NCI-H2081 (cell line): ENCODE measurements around the gene CLSTN2.
A peak's percentile ranks its signal among the peaks of the same experiment; 100 is the strongest.

Source experiments
- DNase-seq, 2 experiments: peaks; one replicate each; lab custom pipeline; 2025; lab: John Stamatoyannopoulos, UW

The CLSTN2 gene

GRCh38 chr3:140501770-140502364, 566.9 kb downstream of the CLSTN2 start:
- no peak for DNase-seq

GRCh38 chr3:140505213-140505612, 570.2 kb downstream of the CLSTN2 start:
- peak in 1 of 2 experiments; percentile 20 for DNase-seq

- no peak for DNase-seq
Measured at GRCh38 chr3:140505876-140506275, 570.9 kb downstream of the CLSTN2 start.

- peak in 1 of 2 experiments; percentile 64 for DNase-seq
Measured at GRCh38 chr3:140508550-140508949, 573.6 kb downstream of the CLSTN2 start.

- DNase-seq: no peak
Measured at GRCh38 chr3:140509534-140509933, 574.5 kb downstream of the CLSTN2 start.

- DNase-seq: no peak
Measured at GRCh38 chr3:140510303-140510861, 575.4 kb downstream of the CLSTN2 start.

- DNase-seq: no peak
Measured at GRCh38 chr3:140521751-140522445, 586.9 kb downstream of the CLSTN2 start.

- DNase-seq: no peak
Measured at GRCh38 chr3:140522653-140523380, 587.8 kb downstream of the CLSTN2 start.

GRCh38 chr3:140523600-140523999, 588.6 kb downstream of the CLSTN2 start:
- DNase-seq: no peak

GRCh38 chr3:140527156-140527555, 592.2 kb downstream of the CLSTN2 start:
- no peak for DNase-seq

- no peak for DNase-seq
Measured at GRCh38 chr3:140529096-140529495, 594.1 kb downstream of the CLSTN2 start.

- DNase-seq: no peak
Measured at GRCh38 chr3:140529558-140529957, 594.6 kb downstream of the CLSTN2 start.

- no peak for DNase-seq
Measured at GRCh38 chr3:140530131-140530530, 595.1 kb downstream of the CLSTN2 start.

GRCh38 chr3:140530603-140531002, 595.6 kb downstream of the CLSTN2 start:
- no peak for DNase-seq

- DNase-seq: no peak
Measured at GRCh38 chr3:140532793-140533330, 597.9 kb downstream of the CLSTN2 start.

- peak; percentile 7 to 65 for DNase-seq
Measured at GRCh38 chr3:140536926-140537726, 602.1 kb downstream of the CLSTN2 start.

GRCh38 chr3:140537727-140538082, 602.7 kb downstream of the CLSTN2 start:
- DNase-seq: no peak

GRCh38 chr3:140540262-140540661, 605.3 kb downstream of the CLSTN2 start:
- no peak for DNase-seq

- no peak for DNase-seq
Measured at GRCh38 chr3:140541975-140542653, 607.1 kb downstream of the CLSTN2 start.

- DNase-seq: no peak
Measured at GRCh38 chr3:140545197-140545596, 610.2 kb downstream of the CLSTN2 start.

- no peak for DNase-seq
Measured at GRCh38 chr3:140545756-140546155, 610.8 kb downstream of the CLSTN2 start.
